Uterus (tissue), 2 donors: ENCODE results near the gene AGPAT3.

Experiments
- POLR2A ChIP-seq, 2 donors: fragments of 450-650 bp; IDR thresholded peaks; one replicate each; pipeline ENCODE4 v1.6.1; 2016; ENCODE audit warnings: antibody characterized with exemption in 2 of 2, mild to moderate bottlenecking in 1 of 2, moderate library complexity in 1 of 2
- TF ChIP-seq, protein P1 (sequence below), 4 experiments: fragments of 200-600 bp in 2 of 4; fragments of 450-650 bp in 2 of 4; sonication (generic) in 2 of 4; IDR thresholded peaks; one replicate each; pipeline ENCODE4 v1.5.1; 2016 to 2019; ENCODE audit warnings: antibody characterized with exemption in 4 of 4, mild to moderate bottlenecking in 2 of 4, moderate library complexity in 1 of 4

DNA sequence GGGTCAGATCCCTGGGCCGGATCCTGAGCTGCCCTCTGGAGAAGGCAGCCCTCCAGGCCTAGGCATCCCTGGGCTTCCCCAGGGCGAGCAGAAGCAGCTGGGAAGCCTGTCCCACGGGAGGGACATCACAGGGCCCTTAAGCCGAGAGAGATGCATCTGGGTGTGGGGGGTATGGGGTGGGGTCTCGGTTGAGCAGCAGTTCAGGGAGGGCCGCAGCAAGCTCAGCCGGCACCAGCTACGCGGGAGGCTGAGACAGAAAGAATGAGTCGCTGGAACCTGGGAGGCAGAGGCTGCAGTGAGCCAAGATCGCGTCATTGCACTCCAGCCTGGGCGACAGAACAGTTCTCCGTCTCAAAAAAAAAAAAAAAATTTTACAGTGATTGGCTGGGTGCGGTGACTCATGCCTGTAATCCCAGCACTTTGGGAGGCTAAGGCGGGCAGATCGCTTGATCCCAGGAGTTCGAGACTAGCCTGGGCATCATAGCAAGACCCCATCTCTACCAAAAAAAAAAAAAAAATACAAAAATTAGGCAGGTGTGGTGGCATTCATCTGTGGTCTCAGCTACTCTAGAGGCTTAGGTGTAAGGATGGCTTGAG, 37.9 kb upstream of the AGPAT3 start:
- TF ChIP-seq, protein P1, sequence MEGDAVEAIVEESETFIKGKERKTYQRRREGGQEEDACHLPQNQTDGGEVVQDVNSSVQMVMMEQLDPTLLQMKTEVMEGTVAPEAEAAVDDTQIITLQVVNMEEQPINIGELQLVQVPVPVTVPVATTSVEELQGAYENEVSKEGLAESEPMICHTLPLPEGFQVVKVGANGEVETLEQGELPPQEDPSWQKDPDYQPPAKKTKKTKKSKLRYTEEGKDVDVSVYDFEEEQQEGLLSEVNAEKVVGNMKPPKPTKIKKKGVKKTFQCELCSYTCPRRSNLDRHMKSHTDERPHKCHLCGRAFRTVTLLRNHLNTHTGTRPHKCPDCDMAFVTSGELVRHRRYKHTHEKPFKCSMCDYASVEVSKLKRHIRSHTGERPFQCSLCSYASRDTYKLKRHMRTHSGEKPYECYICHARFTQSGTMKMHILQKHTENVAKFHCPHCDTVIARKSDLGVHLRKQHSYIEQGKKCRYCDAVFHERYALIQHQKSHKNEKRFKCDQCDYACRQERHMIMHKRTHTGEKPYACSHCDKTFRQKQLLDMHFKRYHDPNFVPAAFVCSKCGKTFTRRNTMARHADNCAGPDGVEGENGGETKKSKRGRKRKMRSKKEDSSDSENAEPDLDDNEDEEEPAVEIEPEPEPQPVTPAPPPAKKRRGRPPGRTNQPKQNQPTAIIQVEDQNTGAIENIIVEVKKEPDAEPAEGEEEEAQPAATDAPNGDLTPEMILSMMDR (IDR thresholded peaks at IDR 0.05), result no peak
- TF ChIP-seq POLR2A (IDR thresholded peaks at IDR 0.05), result no peak
